ENCODE measurements around the gene SKIC2.

- TF ChIP-seq POLR2AphosphoS5 (IDR thresholded peaks at IDR 0.05; ENCODE audit: low read depth) (no peak), GABPA (IDR thresholded peaks at IDR 0.05; ENCODE audit: low read depth) (no peak), SPI1 (IDR thresholded peaks at IDR 0.05; ENCODE audit: borderline replicate concordance, low read depth) (no peak)
- TF ChIP-seq, protein P1, sequence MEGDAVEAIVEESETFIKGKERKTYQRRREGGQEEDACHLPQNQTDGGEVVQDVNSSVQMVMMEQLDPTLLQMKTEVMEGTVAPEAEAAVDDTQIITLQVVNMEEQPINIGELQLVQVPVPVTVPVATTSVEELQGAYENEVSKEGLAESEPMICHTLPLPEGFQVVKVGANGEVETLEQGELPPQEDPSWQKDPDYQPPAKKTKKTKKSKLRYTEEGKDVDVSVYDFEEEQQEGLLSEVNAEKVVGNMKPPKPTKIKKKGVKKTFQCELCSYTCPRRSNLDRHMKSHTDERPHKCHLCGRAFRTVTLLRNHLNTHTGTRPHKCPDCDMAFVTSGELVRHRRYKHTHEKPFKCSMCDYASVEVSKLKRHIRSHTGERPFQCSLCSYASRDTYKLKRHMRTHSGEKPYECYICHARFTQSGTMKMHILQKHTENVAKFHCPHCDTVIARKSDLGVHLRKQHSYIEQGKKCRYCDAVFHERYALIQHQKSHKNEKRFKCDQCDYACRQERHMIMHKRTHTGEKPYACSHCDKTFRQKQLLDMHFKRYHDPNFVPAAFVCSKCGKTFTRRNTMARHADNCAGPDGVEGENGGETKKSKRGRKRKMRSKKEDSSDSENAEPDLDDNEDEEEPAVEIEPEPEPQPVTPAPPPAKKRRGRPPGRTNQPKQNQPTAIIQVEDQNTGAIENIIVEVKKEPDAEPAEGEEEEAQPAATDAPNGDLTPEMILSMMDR (IDR thresholded peaks at IDR 0.05; ENCODE audit: insufficient read depth, low read length) = no peak
- TF ChIP-seq, protein P2, sequence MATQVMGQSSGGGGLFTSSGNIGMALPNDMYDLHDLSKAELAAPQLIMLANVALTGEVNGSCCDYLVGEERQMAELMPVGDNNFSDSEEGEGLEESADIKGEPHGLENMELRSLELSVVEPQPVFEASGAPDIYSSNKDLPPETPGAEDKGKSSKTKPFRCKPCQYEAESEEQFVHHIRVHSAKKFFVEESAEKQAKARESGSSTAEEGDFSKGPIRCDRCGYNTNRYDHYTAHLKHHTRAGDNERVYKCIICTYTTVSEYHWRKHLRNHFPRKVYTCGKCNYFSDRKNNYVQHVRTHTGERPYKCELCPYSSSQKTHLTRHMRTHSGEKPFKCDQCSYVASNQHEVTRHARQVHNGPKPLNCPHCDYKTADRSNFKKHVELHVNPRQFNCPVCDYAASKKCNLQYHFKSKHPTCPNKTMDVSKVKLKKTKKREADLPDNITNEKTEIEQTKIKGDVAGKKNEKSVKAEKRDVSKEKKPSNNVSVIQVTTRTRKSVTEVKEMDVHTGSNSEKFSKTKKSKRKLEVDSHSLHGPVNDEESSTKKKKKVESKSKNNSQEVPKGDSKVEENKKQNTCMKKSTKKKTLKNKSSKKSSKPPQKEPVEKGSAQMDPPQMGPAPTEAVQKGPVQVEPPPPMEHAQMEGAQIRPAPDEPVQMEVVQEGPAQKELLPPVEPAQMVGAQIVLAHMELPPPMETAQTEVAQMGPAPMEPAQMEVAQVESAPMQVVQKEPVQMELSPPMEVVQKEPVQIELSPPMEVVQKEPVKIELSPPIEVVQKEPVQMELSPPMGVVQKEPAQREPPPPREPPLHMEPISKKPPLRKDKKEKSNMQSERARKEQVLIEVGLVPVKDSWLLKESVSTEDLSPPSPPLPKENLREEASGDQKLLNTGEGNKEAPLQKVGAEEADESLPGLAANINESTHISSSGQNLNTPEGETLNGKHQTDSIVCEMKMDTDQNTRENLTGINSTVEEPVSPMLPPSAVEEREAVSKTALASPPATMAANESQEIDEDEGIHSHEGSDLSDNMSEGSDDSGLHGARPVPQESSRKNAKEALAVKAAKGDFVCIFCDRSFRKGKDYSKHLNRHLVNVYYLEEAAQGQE (IDR thresholded peaks at IDR 0.05; ENCODE audit: insufficient replicate concordance, low read depth) = no peak
These were observed 9.4 kb downstream of the SKIC2 start for GRCh38 chr6:31968326-31968725.

All from HL-60 (cell line).